GM04503 (cell line): ENCODE measurements around the gene PTPRN2.

Experiments
- DNase-seq: peaks from one replicate; pipeline ENCODE4 v3.0.0-alpha.2; 2012; ENCODE audit warnings: low read depth

PTPRN2 gene

DNA sequence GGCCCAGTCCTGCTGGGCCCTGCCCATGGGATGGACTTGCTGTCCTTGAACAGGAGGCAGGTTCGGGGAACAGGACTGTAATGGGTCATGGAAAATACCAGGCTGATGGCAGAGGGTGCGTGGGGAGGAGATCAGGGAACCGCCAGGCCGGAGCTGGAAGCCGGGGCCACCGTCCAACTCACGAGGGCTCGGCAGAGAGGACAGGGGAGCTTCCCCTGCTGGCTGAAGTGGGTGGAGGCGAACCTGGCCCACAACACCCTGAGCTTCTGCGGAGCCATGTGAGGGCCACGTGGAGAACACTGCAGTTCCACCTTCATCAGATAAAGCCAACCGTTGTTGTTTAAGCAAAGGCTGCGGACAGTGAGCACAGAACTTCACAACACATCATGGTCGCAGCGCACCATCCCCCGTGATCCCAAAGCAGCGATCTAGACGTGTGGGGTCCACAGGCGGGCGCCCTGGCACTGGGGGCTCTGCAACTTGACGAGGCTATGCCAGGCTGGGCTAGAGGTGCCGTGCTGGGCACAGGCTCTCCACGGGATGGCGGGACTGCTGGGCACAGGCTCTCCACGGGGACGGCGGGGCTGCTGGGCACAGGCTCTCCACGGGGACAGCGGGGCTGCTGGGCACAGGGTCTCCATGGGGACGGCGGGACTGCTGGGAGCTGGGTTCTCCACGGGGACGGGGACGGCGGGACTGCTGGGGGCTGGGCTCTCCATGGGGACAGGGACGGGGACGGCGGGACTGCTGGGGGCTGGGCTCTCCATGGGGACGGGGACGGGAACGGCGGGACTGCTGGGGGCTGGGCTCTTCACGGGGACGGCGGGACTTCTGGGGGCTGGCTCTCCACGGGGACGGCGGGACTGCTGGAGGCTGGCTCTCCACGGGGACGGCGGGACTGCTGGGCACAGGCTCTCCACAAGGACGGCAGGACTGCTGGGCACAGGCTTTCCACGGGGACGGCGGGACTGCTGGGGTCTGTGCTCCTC is 777.5 kb downstream of the PTPRN2 start:
- no peak for DNase-seq

DNA sequence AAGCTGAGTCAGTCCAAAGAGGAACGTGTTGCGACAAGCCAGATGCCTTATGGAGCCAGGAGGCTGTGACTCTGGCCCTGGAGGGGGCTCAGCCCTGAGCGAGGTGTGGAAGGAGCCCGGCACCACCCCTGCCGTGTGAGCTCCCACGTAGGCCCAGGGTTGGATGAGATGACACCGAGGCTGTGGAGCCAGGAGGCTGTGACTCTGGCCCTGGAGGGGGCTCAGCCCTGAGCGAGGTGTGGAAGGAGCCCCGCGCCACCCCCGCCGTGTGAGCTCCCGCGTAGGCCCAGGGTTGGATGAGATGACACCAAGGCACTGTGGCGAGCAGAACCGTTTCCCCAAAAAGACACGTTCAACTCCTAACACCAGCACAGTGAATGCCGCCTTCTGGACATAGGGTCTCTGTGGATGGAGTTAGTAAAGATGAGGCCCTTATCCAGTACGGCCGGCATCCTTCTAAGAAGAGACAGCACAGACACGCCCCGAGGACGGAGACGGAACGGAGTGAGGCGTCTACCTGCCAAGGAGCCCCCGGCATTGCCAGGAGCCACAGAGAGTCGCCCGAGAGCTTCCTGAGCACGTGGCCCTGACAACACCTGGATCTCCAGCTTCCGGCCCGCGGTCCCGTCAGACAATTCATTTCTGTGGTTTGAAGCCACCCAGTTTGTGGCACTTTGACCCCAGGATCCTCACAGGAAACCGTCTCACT is 778.3 kb downstream of the PTPRN2 start:
- DNase-seq = no peak

- DNase-seq = no peak
Measured at GRCh38 chr7:157808042-157808441, 779.6 kb downstream of the PTPRN2 start.

DNA sequence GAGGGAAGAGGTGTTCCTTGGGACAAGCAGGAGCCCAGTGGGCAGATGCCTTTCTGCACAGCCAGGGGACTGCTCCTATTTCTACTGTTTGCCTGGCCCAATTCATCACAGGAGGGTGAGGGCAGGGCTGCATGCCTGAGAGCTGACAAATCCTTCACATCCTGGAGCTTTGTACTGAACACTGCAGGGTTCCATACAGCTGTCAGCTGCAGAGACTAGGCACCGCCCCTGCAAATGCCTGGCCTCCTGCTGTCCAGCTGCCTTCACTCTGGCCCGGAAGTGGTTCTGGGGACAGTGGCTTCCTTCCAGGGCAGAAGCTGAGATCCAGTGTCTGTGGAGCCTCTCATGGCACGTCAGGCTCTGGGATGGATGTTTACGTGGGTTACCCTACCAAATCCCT is 780.1 kb downstream of the PTPRN2 start:
- no peak for DNase-seq

DNA sequence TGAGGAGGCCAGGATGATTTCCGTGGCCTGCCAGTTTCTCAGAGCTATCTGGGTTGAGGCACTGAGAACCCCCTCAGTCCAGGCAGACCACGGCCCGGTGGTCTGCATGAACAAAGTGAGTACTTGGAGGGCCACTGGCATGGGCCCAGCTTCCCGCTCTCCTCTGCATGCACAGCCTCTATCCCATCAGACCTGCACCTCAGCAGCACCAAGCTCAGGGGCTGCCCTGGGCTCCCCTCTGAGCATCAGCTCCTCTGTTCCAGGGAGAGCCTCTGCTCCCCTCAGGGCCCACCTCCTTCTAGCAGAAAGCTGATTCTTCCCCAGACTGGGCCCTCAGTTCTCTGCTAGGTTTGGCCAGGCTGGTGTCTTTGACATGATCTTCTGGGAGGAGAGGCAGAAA is 780.9 kb downstream of the PTPRN2 start:
- no peak for DNase-seq

DNA sequence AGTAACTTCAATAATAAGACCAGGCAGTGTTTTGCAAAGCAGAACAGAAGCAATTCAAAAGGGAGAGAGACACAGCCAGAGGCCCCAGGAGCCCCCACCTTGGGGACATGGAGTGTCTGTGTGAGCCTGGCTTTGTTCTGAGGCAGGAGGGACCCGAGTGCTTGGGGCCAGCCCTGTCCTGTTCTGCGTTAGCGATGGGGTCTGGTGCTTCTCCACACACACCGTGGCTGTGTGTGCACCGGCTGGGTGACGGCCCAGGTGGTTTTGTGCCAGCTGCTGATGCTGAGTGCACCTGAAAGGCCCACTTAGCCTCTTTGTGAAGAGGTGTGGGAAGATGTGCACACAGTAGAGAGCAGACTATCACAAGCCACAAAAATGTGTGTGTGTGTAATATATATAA is 781.9 kb downstream of the PTPRN2 start:
- DNase-seq = no peak

- DNase-seq = no peak
Measured at GRCh38 chr7:157803906-157804305, 783.7 kb downstream of the PTPRN2 start.

GRCh38 chr7:157801971-157802675 is 785.5 kb downstream of the PTPRN2 start:
- DNase-seq = no peak

GRCh38 chr7:157801113-157801512 is 786.5 kb downstream of the PTPRN2 start:
- DNase-seq = no peak

DNA sequence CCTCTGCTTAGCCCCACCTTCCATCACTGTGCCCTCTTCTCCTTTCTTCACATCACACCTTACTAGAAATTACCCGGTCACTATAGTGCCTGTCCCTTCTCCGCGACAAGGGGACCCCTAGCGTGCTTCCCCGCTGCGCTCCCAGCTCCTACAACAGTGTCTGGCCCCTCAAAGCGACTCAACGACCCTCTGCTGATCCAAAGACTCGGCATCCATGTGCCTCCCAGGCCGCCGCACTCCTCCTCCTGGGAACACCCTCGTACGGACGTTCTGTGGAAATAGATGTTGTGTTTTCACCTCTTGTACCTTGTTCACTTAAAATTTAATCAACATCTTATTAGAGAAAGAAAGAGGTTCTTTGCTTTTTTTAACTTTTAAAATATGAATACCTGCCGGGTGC is 787.3 kb downstream of the PTPRN2 start:
- no peak for DNase-seq

GRCh38 chr7:157799076-157799685 is 788.4 kb downstream of the PTPRN2 start:
- no peak for DNase-seq

GRCh38 chr7:157797361-157797760 is 790.3 kb downstream of the PTPRN2 start:
- no peak for DNase-seq

GRCh38 chr7:157796846-157797245 is 790.8 kb downstream of the PTPRN2 start:
- DNase-seq = no peak

DNA sequence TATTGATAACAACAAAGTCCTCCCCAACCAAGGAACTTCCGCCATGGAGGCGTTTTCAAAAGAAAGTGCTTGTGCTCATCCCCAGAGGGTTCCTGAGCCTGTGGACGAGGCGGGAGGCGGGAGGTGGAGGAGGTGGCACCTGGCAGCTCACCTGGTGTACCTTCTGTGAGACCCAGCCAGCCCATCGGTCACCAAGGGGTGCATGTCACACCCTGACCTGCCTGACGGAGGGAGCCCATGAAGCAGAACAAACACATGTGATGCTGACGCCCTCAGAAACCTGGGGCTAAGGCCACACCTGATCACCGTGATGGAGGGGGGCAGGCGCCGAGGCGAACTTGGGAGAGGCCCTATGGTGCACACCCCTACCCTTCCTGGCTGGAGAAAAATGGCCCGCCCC is 792.0 kb downstream of the PTPRN2 start:
- DNase-seq = no peak

GRCh38 chr7:157795199-157795598 is 792.4 kb downstream of the PTPRN2 start:
- DNase-seq = no peak

DNA sequence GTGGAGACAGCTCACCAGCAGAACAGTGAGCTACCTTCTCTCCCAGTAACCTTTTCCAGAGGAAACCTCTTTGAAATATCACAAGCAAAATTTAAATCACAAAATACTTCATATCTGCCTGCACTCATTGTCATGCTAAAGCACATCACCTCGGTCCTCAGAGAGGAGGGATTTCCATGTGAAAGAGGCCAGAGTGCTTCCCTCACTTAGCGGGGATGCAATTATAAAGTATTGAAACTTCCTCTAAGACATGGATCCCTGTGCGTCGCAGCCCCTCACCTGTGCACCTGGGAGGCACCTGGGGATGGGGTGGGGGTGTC is 792.9 kb downstream of the PTPRN2 start:
- no peak for DNase-seq

GRCh38 chr7:157793973-157794745 is 793.5 kb downstream of the PTPRN2 start:
- no peak for DNase-seq

- no peak for DNase-seq
Measured at GRCh38 chr7:157793087-157793353, 794.6 kb downstream of the PTPRN2 start.

GRCh38 chr7:157792241-157793086 is 795.2 kb downstream of the PTPRN2 start:
- DNase-seq = no peak

- DNase-seq = no peak
Measured at GRCh38 chr7:157791666-157792065, 796.0 kb downstream of the PTPRN2 start.

GRCh38 chr7:157791261-157791660 is 796.4 kb downstream of the PTPRN2 start:
- DNase-seq = no peak
